HG03521 (cell line): ENCODE data around the gene ACTN2.

ENCODE experiments used
- ATAC-seq: cut with Tn5 transposase; IDR thresholded peaks from one replicate; pipeline ENCODE4 v1.9.1; 2021; ENCODE audit warnings: mild to moderate bottlenecking, moderate library complexity; ENCODE audit not compliant: unreplicated experiment

ACTN2 gene

GRCh38 chr1:236734141-236734765 lies 48.0 kb downstream of the ACTN2 start:
- no peak for ATAC-seq

GRCh38 chr1:236736761-236737160 lies 50.5 kb downstream of the ACTN2 start:
- no peak for ATAC-seq

GRCh38 chr1:236741753-236742152 lies 55.5 kb downstream of the ACTN2 start:
- no peak for ATAC-seq

- no peak for ATAC-seq
Measured at GRCh38 chr1:236742421-236743160, 56.3 kb downstream of the ACTN2 start.

- ATAC-seq = no peak
Measured at GRCh38 chr1:236744533-236744932, 58.2 kb downstream of the ACTN2 start.

- ATAC-seq = no peak
Measured at GRCh38 chr1:236746785-236747184, 60.5 kb downstream of the ACTN2 start.

- no peak for ATAC-seq
Measured at GRCh38 chr1:236747311-236747985, 61.1 kb downstream of the ACTN2 start.

- ATAC-seq = no peak
Measured at GRCh38 chr1:236748268-236748870, 62.1 kb downstream of the ACTN2 start.

- ATAC-seq = no peak
Measured at GRCh38 chr1:236750928-236751327, 64.6 kb downstream of the ACTN2 start.

- ATAC-seq = no peak
Measured at GRCh38 chr1:236751385-236751784, 65.1 kb downstream of the ACTN2 start.

- no peak for ATAC-seq
Measured at GRCh38 chr1:236751935-236752334, 65.6 kb downstream of the ACTN2 start.

- ATAC-seq = no peak
Measured at GRCh38 chr1:236753516-236753915, 67.2 kb downstream of the ACTN2 start.

GRCh38 chr1:236753964-236754363 lies 67.7 kb downstream of the ACTN2 start:
- no peak for ATAC-seq

GRCh38 chr1:236754525-236755210 lies 68.4 kb downstream of the ACTN2 start:
- no peak for ATAC-seq

- ATAC-seq = no peak
Measured at GRCh38 chr1:236757640-236758039, 71.3 kb downstream of the ACTN2 start.

- ATAC-seq = no peak
Measured at GRCh38 chr1:236759252-236759859, 73.1 kb downstream of the ACTN2 start.

- ATAC-seq = no peak
Measured at GRCh38 chr1:236760480-236760879, 74.2 kb downstream of the ACTN2 start.

- ATAC-seq = no peak
Measured at GRCh38 chr1:236760986-236761385, 74.7 kb downstream of the ACTN2 start.

- ATAC-seq = no peak
Measured at GRCh38 chr1:236761397-236762132, 75.3 kb downstream of the ACTN2 start.

GRCh38 chr1:236762410-236762809 lies 76.1 kb downstream of the ACTN2 start:
- no peak for ATAC-seq
